Measurements from ENCODE around the gene IFITM1. TPM values are rescaled to one million over a fixed set of nuclear protein-coding genes. Genes with fewer than 3 reads are reported as not detected.
"Not testable (repeated sequence)": the region's sequence is repeated elsewhere in the genome, so short reads cannot be mapped to it uniquely, and the experiment has no call there.

Gene IFITM1
- total RNA-seq, 2 experiments from 2014 or later = 459 to 909 TPM

DNA sequence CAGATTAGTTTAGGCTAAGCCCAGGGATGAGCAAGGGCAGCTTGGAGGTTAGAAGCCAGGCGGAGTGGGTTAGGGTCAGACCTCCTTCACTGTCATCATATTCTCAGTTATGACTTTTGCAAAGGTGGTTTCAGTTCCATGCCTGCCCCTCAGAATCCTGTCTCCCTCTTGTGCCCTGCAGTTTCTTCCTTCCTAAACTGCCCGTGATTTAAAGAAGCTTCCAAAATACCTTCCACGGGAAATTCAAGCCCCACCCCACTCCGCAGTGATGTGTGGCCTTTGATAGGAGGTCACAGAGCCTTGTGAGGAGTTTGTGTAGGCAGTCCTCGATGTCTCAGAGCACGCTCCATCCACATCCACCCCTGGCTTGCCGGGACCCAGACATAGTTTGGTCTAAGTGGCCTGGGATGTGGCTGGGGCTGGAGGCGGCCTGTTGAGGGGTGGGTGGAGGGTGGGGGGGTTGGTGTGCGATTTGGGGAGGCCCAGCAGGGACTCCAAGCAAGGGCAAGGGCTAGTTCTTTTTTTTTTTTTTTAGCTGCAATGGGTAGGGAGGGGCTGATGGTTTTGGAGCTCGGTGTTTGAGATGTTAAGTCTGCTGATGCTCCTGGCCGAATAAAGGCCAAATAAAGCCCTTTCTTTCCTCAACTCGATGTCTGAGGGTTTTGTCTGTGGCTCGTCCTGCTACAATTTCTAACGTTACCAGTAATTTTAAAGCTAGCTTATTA is 1.6 kb upstream of the IFITM1 start:
- H3K27me3 Mint-ChIP-seq = no peaks in the 10 kb centered on the region
- ATAC-seq (no peak), DNase-seq (no peak)
- H3K4me1 Mint-ChIP-seq = peaks cover 38% of the 10 kb centered on the region
- CTCF ChIA-PET = interaction anchor here (1.2 to 2.1 kb wide), 4 partner anchors 14 to 103 kb away, joined by 4 to 12 read pairs (median 6); partner anchors contain the start of gene SIGIRR
- H3K4me3 Mint-ChIP-seq = peak overlapping the region; percentile 97
- peaks cover 53% of the 10 kb centered on the region for H3K36me3 Mint-ChIP-seq
- no peaks in the 10 kb centered on the region for H3K9me3 Mint-ChIP-seq (ENCODE audit: low read depth)
- peak overlapping the region; percentile 99 for H3K27ac Mint-ChIP-seq

- peak overlapping the region; percentile 97 for H3K4me3 Mint-ChIP-seq
- peaks cover 55% of the 10 kb centered on the region for H3K36me3 Mint-ChIP-seq
- peak overlapping the region; percentile 99 for H3K27ac Mint-ChIP-seq
- H3K4me1 Mint-ChIP-seq = peaks cover 38% of the 10 kb centered on the region
- H3K9me3 Mint-ChIP-seq (ENCODE audit: low read depth) = no peaks in the 10 kb centered on the region
- DNase-seq = no peak
- CTCF ChIA-PET = interaction anchor here (1.8 to 2.1 kb wide), 2 partner anchors 13 to 42 kb away, joined by 7 to 12 read pairs; no protein-coding TSS in a partner anchor
- no peak for ATAC-seq
- no peaks in the 10 kb centered on the region for H3K27me3 Mint-ChIP-seq
These were observed 495 bp upstream of the IFITM1 start for GRCh38 chr11:313304-313786.

GRCh38 chr11:314554-314875 is 675 bp downstream of the IFITM1 start:
- H3K36me3 Mint-ChIP-seq = peaks cover 46% of the 10 kb centered on the region
- ATAC-seq; H3K9me3 Mint-ChIP-seq (ENCODE audit: low read depth); CTCF ChIA-PET; DNase-seq; H3K27me3 Mint-ChIP-seq: not testable (repeated sequence)
- H3K4me1 Mint-ChIP-seq = peaks cover 35% of the 10 kb centered on the region
- peak overlapping the region; percentile 97 for H3K4me3 Mint-ChIP-seq
- peak overlapping the region; percentile 99 for H3K27ac Mint-ChIP-seq

GRCh38 chr11:315051-315481 is 1.2 kb downstream of the IFITM1 start:
- DNase-seq = no peak
- Mint-ChIP-seq H3K9me3 (ENCODE audit: low read depth) (no peaks in the 10 kb centered on the region), H3K4me3 (peak overlapping the region; percentile 97), H3K4me1 (peaks cover 37% of the 10 kb centered on the region), H3K36me3 (peaks cover 44% of the 10 kb centered on the region), H3K27ac (peak overlapping the region; percentile 99), H3K27me3 (no peaks in the 10 kb centered on the region)
- CTCF ChIA-PET = interaction anchor here (1.1 to 3.6 kb wide), 3 partner anchors 40 to 82 kb away, joined by 3 to 17 read pairs (median 5); no protein-coding TSS in a partner anchor
- no peak for ATAC-seq

DNA sequence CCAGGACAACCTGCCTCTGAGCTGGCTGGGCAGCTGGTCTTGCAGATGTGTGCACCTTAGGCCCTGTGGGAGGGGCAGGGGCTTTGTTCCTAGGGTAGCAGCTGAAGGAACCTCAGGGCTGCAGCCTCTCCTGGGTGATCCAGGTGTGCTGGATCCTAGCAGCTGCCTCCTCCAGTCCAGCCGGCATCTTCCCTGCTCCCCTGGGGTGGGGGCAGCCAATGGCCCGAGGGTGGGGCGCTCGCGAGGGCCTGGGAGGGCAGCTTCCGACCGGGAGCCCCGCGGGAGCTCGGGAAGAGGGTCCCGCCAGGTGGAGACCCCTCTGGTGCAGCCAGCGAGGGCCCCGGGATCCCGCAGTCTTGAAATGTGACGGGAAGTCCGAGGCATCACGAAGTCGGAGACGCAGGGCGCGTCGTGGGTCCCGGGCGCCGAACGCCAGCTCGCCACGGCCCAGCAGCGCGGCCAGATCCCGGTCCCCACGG is 1.7 kb downstream of the IFITM1 start:
- Mint-ChIP-seq H3K4me1 (peaks cover 41% of the 10 kb centered on the region), H3K27me3 (no peaks in the 10 kb centered on the region), H3K9me3 (ENCODE audit: low read depth) (no peaks in the 10 kb centered on the region), H3K27ac (peak overlapping the region; percentile 99), H3K4me3 (peak overlapping the region; percentile 97), H3K36me3 (peaks cover 48% of the 10 kb centered on the region)
- ATAC-seq (no peak), DNase-seq (no peak)
- CTCF ChIA-PET = interaction anchor here (1.1 to 3.6 kb wide), 5 partner anchors 10 to 81 kb away, joined by 3 to 31 read pairs (median 5); partner anchors contain the start of gene IFITM2

DNA sequence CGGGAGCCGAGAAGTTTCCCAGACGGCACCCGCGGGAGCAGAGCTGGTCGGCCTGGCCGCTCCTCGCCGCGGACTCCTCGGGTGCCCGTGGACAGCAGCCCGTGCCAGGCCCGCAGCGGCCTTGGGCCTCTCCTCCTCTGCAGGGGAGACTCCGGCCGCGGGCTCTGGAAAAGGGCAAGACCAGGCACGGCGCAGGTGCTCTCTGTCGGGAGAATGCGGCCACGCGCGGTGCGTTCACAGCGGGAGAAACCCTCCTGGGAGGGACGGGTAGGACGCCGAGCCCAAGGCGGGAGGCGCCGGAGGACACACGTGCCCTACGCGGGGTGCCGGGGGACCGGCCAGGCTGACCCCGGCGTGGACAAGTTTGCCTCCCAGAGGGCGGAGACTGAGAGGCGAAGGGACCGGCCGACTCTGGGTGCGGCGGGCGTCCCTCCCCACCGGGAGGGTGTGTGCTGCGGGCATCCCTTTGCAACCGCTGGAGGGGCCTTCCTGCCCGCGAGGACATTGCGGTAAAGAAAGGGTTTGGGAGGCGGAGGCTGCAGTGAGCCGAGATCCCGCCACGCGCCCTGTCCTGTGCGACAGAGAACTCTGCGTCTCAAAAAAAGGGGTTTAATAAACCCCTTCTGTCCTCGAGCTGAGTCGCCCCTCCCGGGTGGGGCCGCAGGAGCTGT is 2.3 kb downstream of the IFITM1 start:
- ATAC-seq (no peak), DNase-seq (peak; percentile 77)
- CTCF ChIA-PET = interaction anchor here (0.6 to 3.6 kb wide), 13 partner anchors 7 to 133 kb away, joined by 3 to 31 read pairs (median 5); partner anchors contain the start of genes BET1L, IFITM2, PGGHG and RIC8A
- H3K27me3 Mint-ChIP-seq = no peaks in the 10 kb centered on the region
- H3K4me3 Mint-ChIP-seq = peak overlapping the region; percentile 97
- peaks cover 48% of the 10 kb centered on the region for H3K36me3 Mint-ChIP-seq
- H3K4me1 Mint-ChIP-seq = peaks cover 46% of the 10 kb centered on the region
- H3K9me3 Mint-ChIP-seq (ENCODE audit: low read depth) = no peaks in the 10 kb centered on the region
- peak overlapping the region; percentile 91 for H3K27ac Mint-ChIP-seq

DNA sequence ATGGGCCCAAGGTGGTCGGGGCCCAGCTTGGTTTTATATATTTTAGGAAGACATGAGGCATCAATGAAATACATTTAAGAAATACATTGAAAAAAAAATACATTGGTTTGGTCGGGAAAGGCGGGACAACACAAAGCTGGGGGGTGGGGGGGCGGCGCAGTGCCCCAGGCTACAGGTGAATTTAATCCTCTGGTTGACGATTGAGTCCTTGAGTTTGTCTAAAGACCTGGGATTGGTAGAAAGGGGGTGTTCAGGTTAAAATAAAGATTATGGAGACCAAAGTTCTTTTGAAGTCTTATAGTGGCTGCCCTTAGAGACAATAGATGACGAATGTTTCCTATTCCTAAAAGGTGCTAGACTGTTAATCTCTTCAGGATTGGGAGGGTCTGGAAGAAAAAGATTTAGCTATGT is 3.1 kb downstream of the IFITM1 start:
- H3K4me1 Mint-ChIP-seq = peaks cover 43% of the 10 kb centered on the region
- ATAC-seq (no peak), DNase-seq (no peak)
- peak overlapping the region; percentile 91 for H3K27ac Mint-ChIP-seq
- H3K36me3 Mint-ChIP-seq = peaks cover 48% of the 10 kb centered on the region
- H3K4me3 Mint-ChIP-seq = peak overlapping the region; percentile 97
- CTCF ChIA-PET = interaction anchor here (0.6 to 3.6 kb wide), 14 partner anchors 8 to 132 kb away, joined by 3 to 31 read pairs (median 4); partner anchors contain the start of genes BET1L, IFITM2, PGGHG and RIC8A
- H3K9me3 Mint-ChIP-seq (ENCODE audit: low read depth) = no peaks in the 10 kb centered on the region
- no peaks in the 10 kb centered on the region for H3K27me3 Mint-ChIP-seq

DNA sequence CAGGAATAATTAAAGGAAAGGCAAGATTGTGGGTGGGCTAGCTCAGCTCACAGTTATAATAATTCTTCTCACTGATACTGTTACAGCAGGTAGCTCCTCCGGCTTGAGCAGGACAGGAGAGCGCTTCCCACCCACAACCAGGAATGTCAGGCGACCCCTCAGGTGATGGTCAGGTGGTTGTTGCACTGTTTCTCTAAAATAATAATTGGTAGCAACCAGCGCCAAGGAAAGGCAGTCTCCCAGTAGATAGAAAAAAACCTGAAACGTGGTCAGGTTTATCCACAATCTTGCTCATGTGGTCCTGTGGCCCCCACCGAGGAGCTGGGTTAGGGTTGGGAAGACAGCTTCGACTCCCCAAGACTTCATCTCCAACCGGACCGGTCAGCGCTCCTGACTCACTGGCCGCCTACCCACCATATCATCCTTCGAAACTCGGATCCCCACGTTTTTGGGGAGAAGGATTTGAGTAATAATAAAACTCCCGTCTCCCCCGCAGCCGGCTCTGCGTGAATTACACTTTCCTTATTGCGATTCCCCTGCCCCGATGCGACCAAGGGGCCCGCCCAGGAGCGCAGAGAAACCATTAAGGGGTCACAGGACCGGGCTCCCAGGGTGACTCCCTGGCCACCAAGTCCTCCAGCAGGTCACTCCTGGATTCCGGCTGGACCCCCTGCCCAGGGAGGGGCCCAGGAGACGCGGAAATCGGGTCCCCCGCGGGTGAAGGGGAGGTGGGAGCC is 4.0 kb downstream of the IFITM1 start:
- ATAC-seq = peak; percentile 0

GRCh38 chr11:318405-319120 is 4.7 kb downstream of the IFITM1 start:
- H3K27me3 Mint-ChIP-seq; DNase-seq; H3K9me3 Mint-ChIP-seq (ENCODE audit: low read depth); H3K27ac Mint-ChIP-seq: not testable (repeated sequence)
- peak; percentile 22 for ATAC-seq
- peaks cover 48% of the 10 kb centered on the region for H3K36me3 Mint-ChIP-seq
- peak overlapping the region; percentile 76 for H3K4me3 Mint-ChIP-seq
- peaks cover 32% of the 10 kb centered on the region for H3K4me1 Mint-ChIP-seq
- CTCF ChIA-PET = interaction anchor here (2.1 to 3.6 kb wide), 3 partner anchors 9 to 36 kb away, joined by 6 to 31 read pairs (median 17); partner anchors contain the start of gene IFITM2

More for the DNA sequence above, 4.0 kb downstream of the IFITM1 start:
- not testable (repeated sequence) for DNase-seq; H3K27me3 Mint-ChIP-seq; H3K9me3 Mint-ChIP-seq (ENCODE audit: low read depth)
- CTCF ChIA-PET = interaction anchor here (1.1 to 3.6 kb wide), 9 partner anchors 9 to 131 kb away, joined by 3 to 31 read pairs (median 6); partner anchors contain the start of genes BET1L, IFITM2, PGGHG and RIC8A
- H3K4me3 Mint-ChIP-seq = peak overlapping the region; percentile 97
- H3K27ac Mint-ChIP-seq = peak overlapping the region; percentile 91
- peaks cover 38% of the 10 kb centered on the region for H3K4me1 Mint-ChIP-seq
- H3K36me3 Mint-ChIP-seq = peaks cover 48% of the 10 kb centered on the region

DNA sequence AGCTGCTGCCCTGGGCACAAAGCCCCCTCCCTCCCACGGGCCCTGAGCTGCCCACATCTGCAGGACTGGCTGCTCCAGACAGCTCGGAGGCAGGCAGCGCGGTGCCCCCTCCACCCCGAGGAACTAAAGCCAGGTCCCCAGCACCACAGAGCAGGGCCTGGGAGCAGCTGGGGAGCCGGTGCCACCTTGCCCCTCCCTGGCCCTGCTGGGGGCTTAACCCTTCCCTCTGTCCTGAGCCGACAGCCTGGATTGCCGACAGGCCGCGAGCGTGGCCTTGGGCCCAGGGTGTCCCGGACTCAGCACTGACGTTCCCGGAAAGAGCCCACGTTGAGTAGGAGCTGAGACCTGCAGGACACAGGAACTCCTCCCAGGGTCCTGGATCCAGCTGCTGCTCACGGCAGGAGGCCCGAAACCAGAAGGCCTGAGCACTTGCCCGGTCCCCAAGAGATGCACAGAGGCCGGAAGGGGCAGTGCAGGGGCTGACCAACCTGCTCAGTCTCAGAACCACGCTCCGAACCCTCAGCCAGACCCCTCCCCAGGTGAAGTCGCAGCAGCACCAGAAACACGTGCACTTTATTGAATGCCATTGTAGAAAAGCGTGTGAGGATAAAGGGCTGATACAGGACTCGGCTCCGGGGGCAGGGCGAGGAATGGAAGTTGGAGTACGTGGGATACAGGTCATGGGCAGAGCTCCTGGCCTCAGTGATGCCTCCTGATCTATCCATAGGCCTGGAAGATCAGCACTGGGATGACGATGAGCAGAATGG is 5.5 kb downstream of the IFITM1 start:
- H3K27me3 Mint-ChIP-seq; H3K9me3 Mint-ChIP-seq (ENCODE audit: low read depth); DNase-seq: not testable (repeated sequence)
- CTCF ChIA-PET = interaction anchor here (1.2 kb wide), 1 partner anchor 9 kb away, joined by 3 read pairs; no protein-coding TSS in a partner anchor
- peaks cover 32% of the 10 kb centered on the region for H3K4me1 Mint-ChIP-seq
- H3K4me3 Mint-ChIP-seq = peak overlapping the region; percentile 76
- H3K27ac Mint-ChIP-seq = peak overlapping the region; percentile 83
- peak; percentile 14 for ATAC-seq
- peaks cover 42% of the 10 kb centered on the region for H3K36me3 Mint-ChIP-seq

- CTCF ChIA-PET = interaction anchor here (1.2 kb wide), 1 partner anchor 10 kb away, joined by 3 read pairs; no protein-coding TSS in a partner anchor
- Mint-ChIP-seq H3K36me3 (peaks cover 36% of the 10 kb centered on the region), H3K4me1 (peaks cover 37% of the 10 kb centered on the region), H3K27ac (peak overlapping the region; percentile 83), H3K4me3 (peak overlapping the region; percentile 76)
- not testable (repeated sequence) for H3K9me3 Mint-ChIP-seq (ENCODE audit: low read depth); DNase-seq; ATAC-seq; H3K27me3 Mint-ChIP-seq
These were observed 6.0 kb downstream of the IFITM1 start for GRCh38 chr11:319888-320273.
